GM19395 (cell line): ENCODE results near the gene MAPK13.

Source experiments
- ATAC-seq: cut with Tn5 transposase; IDR thresholded peaks from one replicate; pipeline ENCODE4 v1.9.1; 2021; ENCODE audit warnings: mild to moderate bottlenecking, moderate library complexity; ENCODE audit not compliant: unreplicated experiment

Gene MAPK13

DNA sequence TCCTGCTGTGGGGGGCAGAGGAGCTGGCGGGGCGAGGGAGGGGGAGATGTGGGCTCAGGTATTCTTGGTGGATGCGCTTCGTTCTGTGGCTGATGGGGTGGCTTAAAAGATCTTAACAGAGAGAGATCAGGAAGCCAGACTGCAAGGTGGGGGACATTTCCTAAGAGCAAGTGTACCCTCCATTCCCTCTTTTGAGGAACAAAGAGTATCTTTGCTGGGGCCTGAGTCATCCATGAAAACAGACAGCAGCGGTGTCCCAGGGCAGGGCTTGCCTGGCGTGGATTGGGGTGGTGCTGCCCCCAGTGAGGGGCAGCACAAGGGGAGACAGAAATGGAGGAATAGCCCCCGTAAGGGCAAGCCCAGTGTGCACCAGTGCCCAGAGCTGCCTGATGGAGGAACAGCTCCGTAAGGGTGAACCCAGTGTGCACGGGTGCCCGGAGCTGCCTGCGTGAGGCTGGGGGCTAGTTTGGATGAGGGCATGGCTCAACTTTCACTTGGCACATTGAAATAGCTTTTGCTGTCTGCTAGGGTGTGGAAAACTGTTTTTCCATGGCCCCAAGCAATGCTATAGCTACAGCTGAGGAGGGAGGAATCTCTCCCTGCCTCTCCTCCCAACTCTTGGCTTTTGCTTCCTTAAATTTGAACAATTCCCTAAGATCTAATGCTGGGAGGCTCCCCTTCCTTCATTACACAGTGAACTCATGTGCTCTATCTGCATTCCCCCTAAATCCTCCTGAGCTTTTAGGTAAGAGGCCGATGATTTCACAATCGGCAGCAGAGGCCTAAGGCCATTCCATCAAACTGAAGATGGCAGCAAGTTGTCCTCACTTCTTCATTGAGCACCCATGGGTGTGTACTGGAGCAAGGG lies 12.9 kb downstream of the MAPK13 start:
- ATAC-seq, result no peak

DNA sequence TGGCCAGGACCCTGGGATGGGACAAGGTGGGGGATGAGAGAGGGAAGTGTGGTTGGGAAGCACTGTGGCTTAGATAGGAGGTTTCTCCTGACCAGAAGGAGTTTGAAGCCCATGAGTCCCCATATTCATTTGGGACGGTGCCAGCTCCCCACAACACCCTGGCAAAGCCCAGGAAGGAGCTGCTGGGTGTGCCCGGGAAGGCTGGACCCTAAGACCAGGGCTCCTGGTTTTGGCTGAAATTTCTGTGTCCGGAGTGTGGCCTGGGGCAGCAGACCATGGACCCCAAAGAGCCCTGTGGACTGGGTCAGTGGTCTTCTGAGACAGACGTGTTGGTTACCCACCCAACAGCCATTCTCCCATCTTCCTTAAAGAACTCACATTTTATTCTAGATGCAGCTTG lies 15.2 kb downstream of the MAPK13 start:
- no peak for ATAC-seq

- no peak for ATAC-seq
Observed at GRCh38 chr6:36147294-36147693, 17.0 kb downstream of the MAPK13 start.

DNA sequence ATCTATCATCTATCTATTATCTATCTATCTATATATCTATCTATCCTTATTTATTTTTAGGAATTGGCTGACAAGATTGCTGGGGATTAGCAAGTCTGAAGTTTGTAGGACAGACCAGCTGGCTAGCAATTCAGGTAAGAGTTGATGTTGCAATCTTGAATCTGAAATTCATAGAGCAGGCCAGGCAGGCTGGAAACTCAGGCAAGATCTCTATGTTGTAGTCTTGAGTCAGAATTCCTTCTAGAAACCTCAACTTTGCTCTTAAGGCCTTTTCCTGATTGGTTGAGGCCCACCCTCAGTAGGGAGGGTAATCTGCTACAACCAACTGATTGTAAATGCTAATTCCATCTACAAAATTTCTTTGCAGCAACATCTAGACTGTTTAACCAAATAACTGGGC lies 19.2 kb downstream of the MAPK13 start:
- ATAC-seq, result no peak

DNA sequence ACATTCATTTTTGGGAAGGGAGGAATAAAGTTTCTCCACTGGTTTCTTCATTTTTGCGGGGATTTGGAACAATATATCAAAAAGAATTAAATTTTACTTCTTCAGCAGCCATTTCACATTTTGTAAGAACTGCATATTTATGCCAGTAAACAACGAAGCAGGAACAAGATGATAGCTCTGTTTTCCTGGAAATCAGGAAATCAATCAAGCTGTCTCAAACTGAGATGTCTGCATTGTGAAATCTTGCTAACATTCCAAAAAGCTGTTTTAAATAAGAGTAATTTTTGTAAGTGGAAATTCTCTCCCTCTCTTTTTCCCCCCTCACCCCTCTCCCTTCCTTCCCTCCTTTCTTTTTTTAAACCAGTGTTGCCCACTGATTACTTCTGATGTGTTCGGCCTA lies 20.0 kb downstream of the MAPK13 start:
- ATAC-seq, result no peak

GRCh38 chr6:36154286-36154685 lies 24.0 kb downstream of the MAPK13 start:
- no peak for ATAC-seq

GRCh38 chr6:36155662-36156061 lies 25.3 kb downstream of the MAPK13 start:
- no peak for ATAC-seq

DNA sequence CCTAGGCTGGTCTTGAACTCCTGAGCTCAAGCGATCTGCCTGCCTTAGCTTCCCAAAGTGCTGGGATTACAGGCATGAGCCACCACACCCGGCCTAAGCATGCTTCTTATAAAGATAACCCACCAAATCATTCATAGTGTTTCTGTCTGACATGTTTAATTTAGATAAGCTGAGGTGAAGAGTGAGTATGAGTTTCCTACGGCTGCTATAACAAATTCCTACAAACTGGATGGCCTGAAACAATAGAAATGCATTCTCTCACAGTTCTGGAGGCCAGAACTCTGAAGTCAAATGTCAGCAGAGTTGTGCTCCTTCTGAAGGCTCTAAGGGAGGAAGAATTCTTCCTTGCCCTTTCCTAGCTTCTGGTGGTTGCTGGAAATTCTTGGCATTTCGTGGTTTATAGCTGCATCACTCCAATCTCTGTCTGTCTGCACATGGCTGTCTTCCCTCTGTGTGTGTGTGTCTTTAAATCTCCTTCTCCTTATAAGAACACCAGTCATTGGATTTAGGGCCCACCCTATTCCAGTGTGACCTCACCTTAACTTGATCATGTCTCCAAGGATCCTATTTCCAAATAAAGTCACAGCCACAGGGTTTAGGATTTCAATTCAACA lies 29.9 kb downstream of the MAPK13 start:
- no peak for ATAC-seq

DNA sequence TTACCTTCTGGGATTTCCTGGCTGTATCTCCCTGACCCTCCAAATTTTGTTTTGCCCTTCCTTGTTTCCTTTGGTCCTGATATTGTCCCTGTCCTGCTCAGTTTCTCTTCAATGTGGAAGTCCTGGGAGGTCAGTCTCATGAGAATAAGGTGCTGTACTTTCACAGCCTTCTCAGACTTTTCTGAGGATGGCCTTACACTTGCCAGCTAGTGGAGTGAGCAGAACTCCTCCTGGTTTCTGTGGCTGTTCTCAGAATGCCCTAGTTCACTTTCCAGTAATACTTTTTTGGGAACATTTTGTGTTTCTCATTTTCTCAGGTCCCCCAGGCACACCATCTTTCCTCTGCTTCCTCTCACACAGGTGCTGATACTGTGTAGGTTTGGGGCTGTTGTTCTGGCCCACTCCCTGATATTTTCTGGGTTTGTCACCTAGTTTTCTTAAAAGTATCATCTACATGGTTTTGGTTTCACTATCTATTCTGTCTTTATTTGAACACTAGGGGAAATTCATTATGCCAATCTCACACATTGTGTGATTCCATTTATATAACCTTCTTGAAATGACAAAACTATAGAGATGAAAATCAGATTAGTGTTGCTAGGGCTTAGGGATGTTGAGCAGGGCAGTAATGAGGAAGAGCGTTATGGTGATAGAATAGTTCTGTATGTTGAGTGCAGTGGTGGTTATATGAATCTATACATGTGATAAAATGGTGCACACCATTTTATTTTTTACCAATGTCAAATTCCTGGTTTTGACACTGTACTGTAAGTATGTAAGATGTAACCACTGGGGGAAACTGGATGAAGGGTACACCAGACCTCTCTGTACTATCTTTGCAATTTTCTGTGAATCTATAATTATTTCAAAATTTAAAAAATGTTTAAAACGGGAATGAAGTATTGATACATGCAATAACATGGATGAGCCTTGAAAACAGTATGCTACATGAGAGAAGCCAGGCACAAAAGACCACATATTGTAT lies 39.0 kb downstream of the MAPK13 start:
- ATAC-seq, result no peak

- ATAC-seq, result no peak
Observed at GRCh38 chr6:36170704-36171103, 40.4 kb downstream of the MAPK13 start.

- ATAC-seq, result no peak
Observed at GRCh38 chr6:36171573-36171972, 41.3 kb downstream of the MAPK13 start.

DNA sequence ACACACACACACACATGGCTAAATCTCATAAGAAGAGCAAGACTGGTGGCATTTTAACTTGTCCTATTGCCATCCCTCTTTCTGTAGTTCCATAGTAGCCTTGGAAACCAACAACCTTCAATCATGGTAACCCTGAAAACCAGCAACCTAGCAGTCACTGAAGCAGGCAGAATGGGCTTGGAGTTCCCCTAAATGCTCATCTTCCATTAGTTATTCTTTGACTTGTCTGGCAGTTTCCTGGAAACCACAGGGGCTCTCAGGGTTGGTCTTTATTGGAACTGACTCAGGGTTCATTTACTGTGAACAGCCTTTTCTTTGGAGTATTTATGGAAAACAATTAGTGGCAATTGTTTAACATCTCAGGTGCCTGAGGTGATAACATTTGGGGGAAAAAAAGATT lies 46.9 kb downstream of the MAPK13 start:
- ATAC-seq, result no peak

DNA sequence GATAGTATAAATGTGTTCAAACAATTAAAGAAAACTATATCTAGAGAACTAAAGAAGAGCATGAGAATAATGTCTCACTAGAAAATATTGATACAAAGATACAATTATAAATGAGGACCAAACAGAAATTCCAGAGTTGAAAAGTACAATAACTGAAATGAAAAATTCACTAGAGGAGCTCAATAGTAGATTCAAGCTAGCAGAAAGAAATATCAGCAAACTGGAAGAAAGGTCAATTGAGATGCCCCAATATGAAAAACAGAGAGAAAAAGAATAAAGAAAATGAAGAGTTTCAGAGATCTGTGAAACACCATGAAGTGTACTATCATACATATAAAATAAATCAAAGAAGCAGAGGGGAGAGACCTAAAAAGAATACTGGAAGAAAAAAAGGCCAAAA lies 48.2 kb downstream of the MAPK13 start:
- no peak for ATAC-seq

GRCh38 chr6:36180126-36180525 lies 49.8 kb downstream of the MAPK13 start:
- ATAC-seq, result no peak

- no peak for ATAC-seq
Observed at GRCh38 chr6:36184311-36184710, 54.0 kb downstream of the MAPK13 start.

GRCh38 chr6:36186199-36186598 lies 55.9 kb downstream of the MAPK13 start:
- ATAC-seq, result no peak

DNA sequence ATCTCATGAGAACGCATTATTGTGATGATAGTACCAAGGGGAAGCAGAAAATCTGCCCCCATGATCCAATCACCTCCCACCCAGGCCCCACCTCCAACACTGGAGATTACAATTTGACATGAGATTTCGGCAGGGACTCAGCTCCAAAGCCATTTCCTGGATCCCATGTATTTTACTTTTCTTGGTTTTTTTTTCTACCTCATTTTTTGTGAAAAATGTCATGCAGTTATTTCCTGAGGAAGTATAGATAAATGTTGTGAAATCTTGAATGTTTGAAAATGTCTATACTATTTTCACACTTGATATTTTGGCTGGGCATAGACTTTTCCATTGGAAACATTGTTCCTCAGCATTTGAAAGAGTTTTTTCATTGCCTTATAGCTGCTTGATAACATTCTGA lies 57.1 kb downstream of the MAPK13 start:
- no peak for ATAC-seq
